RPMI8226 (cell line): Measurements from ENCODE around the gene NRIP1.

Experiments
- DNase-seq: peaks from one replicate; pipeline ENCODE4 v3.0.0-alpha.2; 2015

The NRIP1 gene

GRCh38 chr21:15005391-15005790 is 59.4 kb downstream of the NRIP1 start:
- DNase-seq, result no peak

GRCh38 chr21:15004721-15005370 is 60.0 kb downstream of the NRIP1 start:
- DNase-seq, result no peak

- no peak for DNase-seq
Measured at GRCh38 chr21:15003463-15004135, 61.2 kb downstream of the NRIP1 start.

GRCh38 chr21:15001857-15002606 is 62.8 kb downstream of the NRIP1 start:
- DNase-seq, result no peak

- DNase-seq, result no peak
Measured at GRCh38 chr21:15001113-15001512, 63.7 kb downstream of the NRIP1 start.

GRCh38 chr21:15000081-15000480 is 64.7 kb downstream of the NRIP1 start:
- DNase-seq, result no peak

- DNase-seq, result no peak
Measured at GRCh38 chr21:14998784-14999183, 66.0 kb downstream of the NRIP1 start.

GRCh38 chr21:14998336-14998735 is 66.5 kb downstream of the NRIP1 start:
- DNase-seq, result no peak

- no peak for DNase-seq
Measured at GRCh38 chr21:14995695-14996490, 68.9 kb downstream of the NRIP1 start.

- no peak for DNase-seq
Measured at GRCh38 chr21:14995226-14995625, 69.6 kb downstream of the NRIP1 start.

GRCh38 chr21:14993115-14993514 is 71.7 kb downstream of the NRIP1 start:
- DNase-seq, result no peak

- no peak for DNase-seq
Measured at GRCh38 chr21:14991957-14992356, 72.8 kb downstream of the NRIP1 start.

- DNase-seq, result no peak
Measured at GRCh38 chr21:14989359-14989758, 75.4 kb downstream of the NRIP1 start.

GRCh38 chr21:14988760-14989159 is 76.0 kb downstream of the NRIP1 start:
- DNase-seq, result no peak

GRCh38 chr21:14987370-14988170 is 77.2 kb downstream of the NRIP1 start:
- no peak for DNase-seq

- DNase-seq, result no peak
Measured at GRCh38 chr21:14985306-14985705, 79.5 kb downstream of the NRIP1 start.

GRCh38 chr21:14982336-14982735 is 82.5 kb downstream of the NRIP1 start:
- no peak for DNase-seq

- DNase-seq, result no peak
Measured at GRCh38 chr21:14981246-14981645, 83.6 kb downstream of the NRIP1 start.

- DNase-seq, result no peak
Measured at GRCh38 chr21:14979264-14979663, 85.5 kb downstream of the NRIP1 start.

GRCh38 chr21:14977814-14978213 is 87.0 kb downstream of the NRIP1 start:
- peak; percentile 9 for DNase-seq

GRCh38 chr21:14975136-14975919 is 89.5 kb downstream of the NRIP1 start:
- no peak for DNase-seq

GRCh38 chr21:14972678-14973077 is 92.1 kb downstream of the NRIP1 start:
- no peak for DNase-seq
